ENCODE results near the gene MOSPD2.

The MOSPD2 gene

GRCh38 chrX:14884714-14885113 lies 11.5 kb downstream of the MOSPD2 start:
- TF ChIP-seq TEAD4 (IDR thresholded peaks at IDR 0.05) (no peak), ZBTB7A (IDR thresholded peaks at IDR 0.05; ENCODE audit: low read depth) (no peak), USF1 (IDR thresholded peaks at IDR 0.05) (no peak), REST (IDR thresholded peaks at IDR 0.05; ENCODE audit: low read depth) (no peak), EP300 (IDR thresholded peaks at IDR 0.05; ENCODE audit: borderline replicate concordance) (no peak), TAF1 (IDR thresholded peaks at IDR 0.05; ENCODE audit: low read depth) (no peak), RAD21 (IDR thresholded peaks at IDR 0.05; ENCODE audit: low read depth) (no peak), CEBPB (IDR thresholded peaks at IDR 0.05) (no peak), EGR1 (IDR thresholded peaks at IDR 0.05) (no peak), YY1 (IDR thresholded peaks at IDR 0.05; ENCODE audit: low read depth) (no peak), MAX (IDR thresholded peaks at IDR 0.05) (no peak), TCF12 (IDR thresholded peaks at IDR 0.05; ENCODE audit: low read depth) (no peak), CREB1 (IDR thresholded peaks at IDR 0.05; ENCODE audit: low read depth) (no peak), FOXM1 (IDR thresholded peaks at IDR 0.05; ENCODE audit: borderline replicate concordance, low read depth) (no peak), NFIC (IDR thresholded peaks at IDR 0.05) (no peak)

- TF ChIP-seq EP300 (IDR thresholded peaks at IDR 0.05; ENCODE audit: borderline replicate concordance) (no peak), TEAD4 (IDR thresholded peaks at IDR 0.05) (no peak), TAF1 (IDR thresholded peaks at IDR 0.05; ENCODE audit: low read depth) (no peak), NFIC (IDR thresholded peaks at IDR 0.05) (no peak), RAD21 (IDR thresholded peaks at IDR 0.05; ENCODE audit: low read depth) (no peak), REST (IDR thresholded peaks at IDR 0.05; ENCODE audit: low read depth) (no peak), EGR1 (IDR thresholded peaks at IDR 0.05) (no peak), USF1 (IDR thresholded peaks at IDR 0.05) (no peak), YY1 (IDR thresholded peaks at IDR 0.05; ENCODE audit: low read depth) (no peak), CEBPB (IDR thresholded peaks at IDR 0.05) (no peak)
Measured at GRCh38 chrX:14886252-14886651, 13.0 kb downstream of the MOSPD2 start.

- TF ChIP-seq CREB1 (IDR thresholded peaks at IDR 0.05; ENCODE audit: low read depth), result no peak
- TF ChIP-seq REST (IDR thresholded peaks at IDR 0.05; ENCODE audit: low read depth), result no peak
- no peak for TF ChIP-seq RAD21 (IDR thresholded peaks at IDR 0.05; ENCODE audit: low read depth)
- TF ChIP-seq TAF1 (IDR thresholded peaks at IDR 0.05; ENCODE audit: low read depth), result no peak
- no peak for TF ChIP-seq MAX (IDR thresholded peaks at IDR 0.05)
- TF ChIP-seq EP300 (IDR thresholded peaks at IDR 0.05; ENCODE audit: borderline replicate concordance), result no peak
- no peak for TF ChIP-seq EGR1 (IDR thresholded peaks at IDR 0.05)
Measured at GRCh38 chrX:14896273-14896672, 23.1 kb downstream of the MOSPD2 start.

- no peak for TF ChIP-seq USF1 (IDR thresholded peaks at IDR 0.05)
- no peak for TF ChIP-seq REST (IDR thresholded peaks at IDR 0.05; ENCODE audit: low read depth)
- no peak for TF ChIP-seq CREB1 (IDR thresholded peaks at IDR 0.05; ENCODE audit: low read depth)
- TF ChIP-seq TCF12 (IDR thresholded peaks at IDR 0.05; ENCODE audit: low read depth), result no peak
- no peak for TF ChIP-seq ZBTB7A (IDR thresholded peaks at IDR 0.05; ENCODE audit: low read depth)
- no peak for TF ChIP-seq CEBPB (IDR thresholded peaks at IDR 0.05)
- TF ChIP-seq EGR1 (IDR thresholded peaks at IDR 0.05), result no peak
- TF ChIP-seq FOXM1 (IDR thresholded peaks at IDR 0.05; ENCODE audit: borderline replicate concordance, low read depth), result no peak
- TF ChIP-seq NFIC (IDR thresholded peaks at IDR 0.05), result no peak
- no peak for TF ChIP-seq EP300 (IDR thresholded peaks at IDR 0.05; ENCODE audit: borderline replicate concordance)
- TF ChIP-seq TEAD4 (IDR thresholded peaks at IDR 0.05), result no peak
- no peak for TF ChIP-seq YY1 (IDR thresholded peaks at IDR 0.05; ENCODE audit: low read depth)
- TF ChIP-seq RAD21 (IDR thresholded peaks at IDR 0.05; ENCODE audit: low read depth), result no peak
- TF ChIP-seq MAX (IDR thresholded peaks at IDR 0.05), result no peak
- TF ChIP-seq TAF1 (IDR thresholded peaks at IDR 0.05; ENCODE audit: low read depth), result no peak
Measured at GRCh38 chrX:14897042-14897441, 23.8 kb downstream of the MOSPD2 start.

All from Ishikawa (cell line).